Body of pancreas (tissue), 4 donors: ENCODE measurements around the gene HELZ.

Source experiments
- POLR2A ChIP-seq, 3 donors: fragments of 450-650 bp; IDR thresholded peaks; one replicate each; pipeline ENCODE4 v1.6.1; 2016; ENCODE audit warnings: antibody characterized with exemption in 3 of 3, mild to moderate bottlenecking in 2 of 3
- TF ChIP-seq, protein P1 (sequence below), 7 experiments: fragments of 450-650 bp in 4 of 7; fragments of 200-600 bp in 3 of 7; sonication (generic) in 3 of 7; IDR thresholded peaks; one replicate each; pipeline ENCODE4 v1.5.1; 2016 to 2019; ENCODE audit warnings: antibody characterized with exemption in 7 of 7

DNA sequence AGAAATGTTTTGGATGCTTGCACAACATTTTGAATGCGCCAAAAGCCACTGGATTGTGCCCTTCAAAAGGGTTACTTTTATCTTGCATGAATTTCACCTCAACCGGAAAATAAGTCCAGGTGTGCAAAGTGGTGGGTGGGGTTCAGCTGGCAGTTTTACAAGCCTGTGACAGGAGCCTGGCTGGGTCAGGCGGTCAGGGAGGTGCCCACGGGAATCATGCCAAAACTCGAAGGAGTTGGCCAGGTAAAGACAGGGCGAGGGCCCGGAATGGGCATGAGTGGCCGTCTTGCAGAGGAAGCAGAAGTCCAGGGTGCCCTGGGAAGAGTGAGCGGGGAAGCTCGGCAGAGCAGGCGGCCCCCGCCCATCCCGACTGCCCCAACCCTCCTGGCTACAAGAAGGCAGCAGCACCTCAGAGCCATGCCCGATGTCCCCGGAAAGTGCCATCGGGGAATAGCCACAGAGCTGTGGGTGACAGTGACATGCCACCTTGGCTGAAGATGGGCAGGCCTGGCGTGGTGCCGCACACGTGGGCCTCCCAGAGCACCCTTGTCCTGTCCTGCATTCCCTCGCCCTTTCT lies 219.7 kb downstream of the HELZ start:
- TF ChIP-seq, protein P1, sequence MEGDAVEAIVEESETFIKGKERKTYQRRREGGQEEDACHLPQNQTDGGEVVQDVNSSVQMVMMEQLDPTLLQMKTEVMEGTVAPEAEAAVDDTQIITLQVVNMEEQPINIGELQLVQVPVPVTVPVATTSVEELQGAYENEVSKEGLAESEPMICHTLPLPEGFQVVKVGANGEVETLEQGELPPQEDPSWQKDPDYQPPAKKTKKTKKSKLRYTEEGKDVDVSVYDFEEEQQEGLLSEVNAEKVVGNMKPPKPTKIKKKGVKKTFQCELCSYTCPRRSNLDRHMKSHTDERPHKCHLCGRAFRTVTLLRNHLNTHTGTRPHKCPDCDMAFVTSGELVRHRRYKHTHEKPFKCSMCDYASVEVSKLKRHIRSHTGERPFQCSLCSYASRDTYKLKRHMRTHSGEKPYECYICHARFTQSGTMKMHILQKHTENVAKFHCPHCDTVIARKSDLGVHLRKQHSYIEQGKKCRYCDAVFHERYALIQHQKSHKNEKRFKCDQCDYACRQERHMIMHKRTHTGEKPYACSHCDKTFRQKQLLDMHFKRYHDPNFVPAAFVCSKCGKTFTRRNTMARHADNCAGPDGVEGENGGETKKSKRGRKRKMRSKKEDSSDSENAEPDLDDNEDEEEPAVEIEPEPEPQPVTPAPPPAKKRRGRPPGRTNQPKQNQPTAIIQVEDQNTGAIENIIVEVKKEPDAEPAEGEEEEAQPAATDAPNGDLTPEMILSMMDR (IDR thresholded peaks at IDR 0.05), result no peak
- no peak for TF ChIP-seq POLR2A (IDR thresholded peaks at IDR 0.05)
